ENCODE measurements around the gene CABP4. TPM values are rescaled to one million over a fixed set of nuclear protein-coding genes. Genes with fewer than 3 reads are reported as not detected.

The CABP4 gene
- total RNA-seq, 1 donor from 2014 or later: 0.98 TPM

DNA sequence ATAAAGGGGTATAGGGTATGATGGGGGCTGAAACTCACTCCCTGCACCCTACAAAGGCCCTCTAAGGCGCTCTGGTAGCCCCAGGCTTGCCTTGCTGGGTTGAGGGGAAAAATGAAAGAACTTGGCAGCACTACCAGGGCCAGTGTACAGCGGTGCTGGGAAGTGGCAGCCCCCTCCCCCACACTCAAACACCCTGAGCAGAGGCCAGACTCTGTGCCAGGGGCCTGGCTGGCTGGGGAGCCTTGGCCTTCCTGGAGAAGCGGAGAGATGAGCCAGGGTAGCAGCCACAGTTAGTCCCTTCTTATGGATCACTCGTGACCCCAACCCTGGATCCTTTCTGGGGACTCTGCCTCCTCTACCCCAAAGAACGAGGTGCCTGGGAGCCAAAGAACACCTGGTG, 11.2 kb downstream of the CABP4 start:
- Histone ChIP-seq H3K4me3 (no peak overlapping the region), H3K4me1 (peaks cover 55% of the 10 kb centered on the region), H3K27me3 (no peaks in the 10 kb centered on the region), H3K27ac (peak overlapping the region; percentile 37), H3K9me3 (no peaks in the 10 kb centered on the region), H3K36me3 (no peaks in the 10 kb centered on the region)
- no peak for DNase-seq (ENCODE audit: extremely low spot score in 2 of 2)
- TF ChIP-seq, protein P1, sequence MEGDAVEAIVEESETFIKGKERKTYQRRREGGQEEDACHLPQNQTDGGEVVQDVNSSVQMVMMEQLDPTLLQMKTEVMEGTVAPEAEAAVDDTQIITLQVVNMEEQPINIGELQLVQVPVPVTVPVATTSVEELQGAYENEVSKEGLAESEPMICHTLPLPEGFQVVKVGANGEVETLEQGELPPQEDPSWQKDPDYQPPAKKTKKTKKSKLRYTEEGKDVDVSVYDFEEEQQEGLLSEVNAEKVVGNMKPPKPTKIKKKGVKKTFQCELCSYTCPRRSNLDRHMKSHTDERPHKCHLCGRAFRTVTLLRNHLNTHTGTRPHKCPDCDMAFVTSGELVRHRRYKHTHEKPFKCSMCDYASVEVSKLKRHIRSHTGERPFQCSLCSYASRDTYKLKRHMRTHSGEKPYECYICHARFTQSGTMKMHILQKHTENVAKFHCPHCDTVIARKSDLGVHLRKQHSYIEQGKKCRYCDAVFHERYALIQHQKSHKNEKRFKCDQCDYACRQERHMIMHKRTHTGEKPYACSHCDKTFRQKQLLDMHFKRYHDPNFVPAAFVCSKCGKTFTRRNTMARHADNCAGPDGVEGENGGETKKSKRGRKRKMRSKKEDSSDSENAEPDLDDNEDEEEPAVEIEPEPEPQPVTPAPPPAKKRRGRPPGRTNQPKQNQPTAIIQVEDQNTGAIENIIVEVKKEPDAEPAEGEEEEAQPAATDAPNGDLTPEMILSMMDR (IDR thresholded peaks at IDR 0.05): no peak
- TF ChIP-seq POLR2AphosphoS5 (IDR thresholded peaks at IDR 0.05; ENCODE audit: insufficient read depth in 1 of 2, low read depth in 1 of 2): no peak
- TF ChIP-seq POLR2A (IDR thresholded peaks at IDR 0.05): no peak
- intact Hi-C loops (cut with DNase I): loop anchor here (5.0 to 10.0 kb wide), 2 partner anchors 44 to 62 kb away; partner anchors contain the start of genes PPP1CA and TBC1D10C

- TF ChIP-seq POLR2A (IDR thresholded peaks at IDR 0.05) (no peak), POLR2AphosphoS5 (IDR thresholded peaks at IDR 0.05; ENCODE audit: insufficient read depth in 1 of 2, low read depth in 1 of 2) (no peak)
- TF ChIP-seq, protein P1 (IDR thresholded peaks at IDR 0.05): no peak
- H3K4me3 ChIP-seq: peak overlapping the region; percentile 67 to 87
- no peak for DNase-seq (ENCODE audit: extremely low spot score in 2 of 2)
- no peaks in the 10 kb centered on the region for H3K27me3 ChIP-seq
- intact Hi-C loops (cut with DNase I): loop anchor here (5.0 to 10.0 kb wide), 2 partner anchors 45 to 62 kb away; partner anchors contain the start of genes PPP1CA and TBC1D10C
- no peaks in the 10 kb centered on the region for H3K9me3 ChIP-seq
- peaks cover 55% of the 10 kb centered on the region for H3K4me1 ChIP-seq
- H3K36me3 ChIP-seq: no peaks in the 10 kb centered on the region
- H3K27ac ChIP-seq: no peak overlapping the region
Measured at GRCh38 chr11:67466962-67467771, 12.0 kb downstream of the CABP4 start.

GRCh38 chr11:67468056-67468455, 12.9 kb downstream of the CABP4 start:
- no peaks in the 10 kb centered on the region for H3K27me3 ChIP-seq
- TF ChIP-seq POLR2AphosphoS5 (IDR thresholded peaks at IDR 0.05; ENCODE audit: insufficient read depth in 1 of 2, low read depth in 1 of 2) (peak; percentile 22 to 71), POLR2A (IDR thresholded peaks at IDR 0.05) (peak in 1 of 2 donors; percentile 13)
- TF ChIP-seq, protein P1 (IDR thresholded peaks at IDR 0.05): no peak
- peak overlapping the region; percentile 67 to 87 for H3K4me3 ChIP-seq
- H3K9me3 ChIP-seq: no peaks in the 10 kb centered on the region
- H3K27ac ChIP-seq: peak overlapping the region; percentile 78
- intact Hi-C loops (cut with DNase I): loop anchor here (5.0 to 10.0 kb wide), 2 partner anchors 46 to 63 kb away; partner anchors contain the start of genes PPP1CA and TBC1D10C
- H3K4me1 ChIP-seq: peaks cover 55% of the 10 kb centered on the region
- H3K36me3 ChIP-seq: no peaks in the 10 kb centered on the region
- DNase-seq (ENCODE audit: extremely low spot score in 2 of 2): no peak

- peaks cover 55% of the 10 kb centered on the region for H3K4me1 ChIP-seq
- H3K27me3 ChIP-seq: no peaks in the 10 kb centered on the region
- intact Hi-C loops (cut with DNase I): loop anchor here (5.0 to 10.0 kb wide), 2 partner anchors 46 to 64 kb away; partner anchors contain the start of genes PPP1CA and TBC1D10C
Measured at GRCh38 chr11:67468456-67468758, 13.3 kb downstream of the CABP4 start.

More at GRCh38 chr11:67468456-67468758, 13.3 kb downstream of the CABP4 start:
- H3K4me3 ChIP-seq: peak overlapping the region; percentile 67 to 87
- H3K9me3 ChIP-seq: no peaks in the 10 kb centered on the region
- H3K27ac ChIP-seq: peak overlapping the region; percentile 78
- H3K36me3 ChIP-seq: no peaks in the 10 kb centered on the region
- TF ChIP-seq POLR2AphosphoS5 (IDR thresholded peaks at IDR 0.05; ENCODE audit: insufficient read depth in 1 of 2, low read depth in 1 of 2) (no peak), POLR2A (IDR thresholded peaks at IDR 0.05) (no peak)
- TF ChIP-seq, protein P1 (IDR thresholded peaks at IDR 0.05): no peak
- no peak for DNase-seq (ENCODE audit: extremely low spot score in 2 of 2)
